Sigmoid colon (tissue), 7 donors: ENCODE results near the gene HOXA5. TPM values are rescaled to one million over a fixed set of nuclear protein-coding genes. Genes with fewer than 3 reads are reported as not detected.
A peak's percentile ranks its signal among the peaks of the same experiment; 100 is the strongest.

Experiments used
- DNase-seq: peaks from one replicate; pipeline ENCODE4 v3.0.0-alpha.2; 2019
- H3K27ac ChIP-seq, 4 donors: fragments of 200-600 bp; sonication (generic); one replicate each; pipeline ENCODE4 v1.5.1; 2016 to 2019; ENCODE audit warnings: mild to moderate bottlenecking in 1 of 4
- H3K27me3 ChIP-seq, 3 donors: fragments of 200-600 bp; sonication (generic); one replicate each; pipeline ENCODE4 v1.5.1; 2019; ENCODE audit warnings: mild to moderate bottlenecking in 1 of 3
- H3K36me3 ChIP-seq, 4 donors: fragments of 200-600 bp; sonication (generic); one replicate each; pipeline ENCODE4 v1.5.1; 2016 to 2019
- H3K4me1 ChIP-seq, 4 donors: fragments of 200-600 bp; sonication (generic); one replicate each; pipeline ENCODE4 v1.5.1; 2017 to 2019
- H3K4me3 ChIP-seq, 4 donors: fragments of 200-600 bp; sonication (generic); one replicate each; pipeline ENCODE4 v1.5.1; 2017 to 2019; ENCODE audit warnings: mild to moderate bottlenecking in 2 of 4, moderate library complexity in 1 of 4
- H3K9me3 ChIP-seq, 4 donors: fragments of 200-600 bp in 3 of 4; sonication (generic) in 3 of 4; one replicate each; pipeline versions ENCODE4 v1.5.1 to v1.6.1; 2013 to 2019
- CTCF ChIP-seq, 4 experiments: fragments of 450-650 bp in 3 of 4; fragments of 200-600 bp in 1 of 4; IDR thresholded peaks; one replicate each; pipeline ENCODE4 v1.5.1; 2016 to 2019; ENCODE audit warnings: antibody characterized with exemption in 4 of 4, mild to moderate bottlenecking in 3 of 4, moderate library complexity in 2 of 4
- EP300 ChIP-seq, 4 donors: sonication (generic); formaldehyde crosslinking; IDR thresholded peaks; one replicate each; pipeline ENCODE4 v1.6.1; 2017; ENCODE audit warnings: antibody characterized with exemption in 4 of 4
- POLR2A ChIP-seq, 2 donors: fragments of 450-650 bp; IDR thresholded peaks; one replicate each; pipeline ENCODE4 v1.6.1; 2016; ENCODE audit warnings: antibody characterized with exemption in 2 of 2, mild to moderate bottlenecking in 2 of 2, moderate library complexity in 2 of 2
- POLR2AphosphoS5 ChIP-seq, 4 donors: sonication (generic); formaldehyde crosslinking; IDR thresholded peaks; one replicate each; pipeline ENCODE4 v1.6.1; 2017; ENCODE audit warnings: antibody characterized with exemption in 4 of 4
- WGBS, 2 donors: extraction: QIAGEN DNeasy Blood & Tissue Kit; methylation state at CpG; one replicate each; pipeline ENCODE4 v1.1.7; 2013; 5-methylcytosine and 5-hydroxymethylcytosine counted together
- intact Hi-C: fragments of 100-400 bp; cut with DNase I; formaldehyde crosslinking; loops from one replicate; pipeline ENCODE4 v1.15.1; 2023
- polyA plus RNA-seq, 3 donors: library from polyadenylated mRNA; stranded (reverse); fragments of 200-250 nt; gene quantifications; one replicate each; pipeline ENCODE4 v1.2.3, GENCODE V29; 2013
- total RNA-seq, 4 donors: library from RNA; depleted of rRNA; stranded (reverse); fragments of >200 nt; gene quantifications; one replicate each; pipeline ENCODE4 v1.1.0, GENCODE V29; 2016
- donor health status: healthy with polysubstance abuse.
- donor health status: Bipolar disorder and iron deficiency.
- donor health status: healthy.

The HOXA5 gene
- total and polyA plus RNA-seq, 7 donors: 3.2 to 14.3 (median 10.2) TPM

- DNase-seq: no peak
- H3K4me3 ChIP-seq: peak overlapping the region in 2 of 4 donors; percentile 39 to 47
- H3K4me1 ChIP-seq: peaks cover 0 to 52% (median 24%) of the 10 kb centered on the region in 4 donors
- H3K9me3 ChIP-seq: no peaks in the 10 kb centered on the region
- no peaks in the 10 kb centered on the region for H3K27me3 ChIP-seq
- peak overlapping the region; percentile 93 to 99 (median 94) for H3K27ac ChIP-seq
- TF ChIP-seq CTCF (IDR thresholded peaks at IDR 0.05) (no peak), EP300 (IDR thresholded peaks at IDR 0.05) (no peak), POLR2AphosphoS5 (IDR thresholded peaks at IDR 0.05) (no peak), POLR2A (IDR thresholded peaks at IDR 0.05) (no peak)
- intact Hi-C loops: no loop called here
- no peaks in the 10 kb centered on the region for H3K36me3 ChIP-seq
- 81 to 82% methylated on average over 13 of the region's 13 CpGs for WGBS, 2 donors
Measured at GRCh38 chr7:27105301-27106031, 38.0 kb downstream of the HOXA5 start.

DNA sequence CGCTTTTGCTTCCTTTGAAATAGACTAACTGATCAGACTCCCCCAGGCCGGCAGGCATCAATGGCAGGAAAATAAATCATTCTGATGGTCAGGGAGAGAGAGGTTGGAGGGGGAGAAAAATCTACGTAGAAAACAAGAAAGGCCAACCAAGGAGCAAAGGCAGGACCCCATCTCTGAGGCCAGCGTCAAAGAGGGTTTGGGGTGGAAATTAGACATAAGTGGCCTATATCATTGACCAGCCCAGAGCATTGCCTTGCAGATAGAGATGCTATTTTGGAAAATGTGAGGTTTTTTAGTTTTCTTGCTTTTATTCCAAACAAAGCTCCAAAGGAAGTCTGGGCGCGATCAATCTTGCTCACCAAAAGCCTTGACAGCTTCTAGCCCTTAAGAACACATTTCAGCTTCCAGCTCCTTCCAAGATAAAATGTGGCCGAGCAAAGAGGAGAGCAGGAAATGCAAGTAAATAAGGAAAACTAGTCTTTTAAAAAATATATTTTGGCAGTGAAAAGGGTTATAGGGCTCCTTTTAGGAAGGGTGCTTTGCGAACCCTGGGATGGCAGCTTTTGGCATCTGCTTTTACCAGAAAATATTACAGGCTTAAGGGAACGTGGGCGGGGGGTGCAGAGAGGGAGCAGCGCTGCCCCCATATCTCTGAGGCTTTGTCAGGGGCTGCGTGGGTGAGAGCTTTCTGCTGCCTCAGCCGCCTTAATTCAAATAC, 39.0 kb downstream of the HOXA5 start:
- 70 to 78% methylated on average over 13 of the region's 13 CpGs for whole genome bisulfite sequencing, 2 donors
- Histone ChIP-seq H3K4me1 (peaks cover 0 to 52% (median 15%) of the 10 kb centered on the region in 4 donors), H3K36me3 (no peaks in the 10 kb centered on the region), H3K9me3 (no peaks in the 10 kb centered on the region), H3K27ac (peak overlapping the region; percentile 93 to 99 (median 94)), H3K4me3 (peak overlapping the region in 2 of 4 donors; percentile 50 to 53), H3K27me3 (no peaks in the 10 kb centered on the region)
- DNase-seq: no peak
- TF ChIP-seq POLR2AphosphoS5 (IDR thresholded peaks at IDR 0.05) (no peak), EP300 (IDR thresholded peaks at IDR 0.05) (no peak), POLR2A (IDR thresholded peaks at IDR 0.05) (no peak), CTCF (IDR thresholded peaks at IDR 0.05) (no peak)
- intact Hi-C loops: loop anchor here (5.0 kb wide), 1 partner anchor 63 kb away; the partner anchor contains the start of gene HOXA9

- TF ChIP-seq POLR2A (IDR thresholded peaks at IDR 0.05) (peak in 1 of 2 donors; percentile 8), POLR2AphosphoS5 (IDR thresholded peaks at IDR 0.05) (peak in 1 of 4 donors; percentile 30), CTCF (IDR thresholded peaks at IDR 0.05) (no peak)
- peak overlapping the region; percentile 93 to 99 (median 94) for H3K27ac ChIP-seq
- intact Hi-C loops: loop anchor here (5.0 kb wide), 1 partner anchor 64 kb away; the partner anchor contains the start of gene HOXA9
- H3K4me1 ChIP-seq: peaks cover 0 to 52% (median 17%) of the 10 kb centered on the region in 4 donors
- WGBS, 2 donors: 21 to 35% methylated on average over 35 of the region's 35 CpGs
- no peaks in the 10 kb centered on the region for H3K9me3 ChIP-seq
- H3K27me3 ChIP-seq: no peaks in the 10 kb centered on the region
- no peaks in the 10 kb centered on the region for H3K36me3 ChIP-seq
- DNase-seq: peak; percentile 74
- H3K4me3 ChIP-seq: peak overlapping the region; percentile 34 to 53 (median 44)
Measured at GRCh38 chr7:27103489-27104226, 39.8 kb downstream of the HOXA5 start.

GRCh38 chr7:27102581-27103442, 40.7 kb downstream of the HOXA5 start, which contains the start of gene HOXA2:
TSS of gene HOXA2 (minus strand) at chr7:27102683. CDS start at chr7:27102500, 183 bp downstream.
- peak; percentile 78 for DNase-seq
- peak within 1 kb of the TSS; percentile 34 to 53 (median 44) for H3K4me3 ChIP-seq
- peak; percentile 31 to 71 (median 58) for TF ChIP-seq POLR2AphosphoS5 (IDR thresholded peaks at IDR 0.05)
- peak in 1 of 2 donors; percentile 15 for TF ChIP-seq POLR2A (IDR thresholded peaks at IDR 0.05)
- TF ChIP-seq EP300 (IDR thresholded peaks at IDR 0.05): no peak
- no peaks in the 10 kb centered on the region for H3K27me3 ChIP-seq
- H3K27ac ChIP-seq: peak within 1 kb of the TSS; percentile 93 to 99 (median 94)
- no peaks in the 10 kb centered on the region for H3K36me3 ChIP-seq
- 13 to 15% methylated on average over 29 of the region's 29 CpGs for WGBS, 2 donors
- peaks cover 0 to 57% (median 22%) of the 10 kb centered on the region in 4 donors for H3K4me1 ChIP-seq
- H3K9me3 ChIP-seq: no peaks in the 10 kb centered on the region
- intact Hi-C loops: loop anchor here (5.0 kb wide), 1 partner anchor 64 kb away; the partner anchor contains the start of gene HOXA9
